Natural killer cell (primary cell): ENCODE results near the gene OSGIN1. TPM values are rescaled to one million over a fixed set of nuclear protein-coding genes. Genes with fewer than 3 reads are reported as not detected.
"Not testable (repeated sequence)": the region's sequence is repeated elsewhere in the genome, so short reads cannot be mapped to it uniquely, and the experiment has no call there.

Source experiments
- ATAC-seq, 3 donors: fragments of 150-1000 bp in 2 of 3; fragments of 200-7000 bp in 1 of 3; cut with Tn5 transposase; 1 replicate in 1 of 3; 2 replicates in 2 of 3; pipeline ENCODE4 v1.10.0; 2021; ENCODE audit warnings: mild to moderate bottlenecking in 2 of 3, moderate library complexity in 2 of 3
- DNase-seq, 2 donors: peaks; one replicate each; pipeline versions ENCODE4 v3.0.0 to v3.0.0-alpha.2; 2013 to 2021; ENCODE audit warnings: mixed read lengths in 1 of 2
- H3K27ac ChIP-seq: one replicate; pipeline ENCODE4 v1.5.1; 2013; ENCODE audit warnings: mild to moderate bottlenecking, low read length
- H3K27me3 ChIP-seq: one replicate; pipeline ENCODE4 v1.6.1; 2013; ENCODE audit warnings: low read length; ENCODE audit not compliant: control insufficient read depth, insufficient read depth
- H3K36me3 ChIP-seq: one replicate; pipeline ENCODE4 v1.6.1; 2013; ENCODE audit warnings: low read length; ENCODE audit not compliant: control insufficient read depth, insufficient read depth
- H3K4me1 ChIP-seq: one replicate; pipeline ENCODE4 v1.6.1; 2013; ENCODE audit warnings: low read length; ENCODE audit not compliant: control insufficient read depth, insufficient read depth
- H3K4me3 ChIP-seq: one replicate; pipeline ENCODE4 v1.5.1; 2013; ENCODE audit warnings: low read length
- H3K9me3 ChIP-seq: one replicate; pipeline ENCODE4 v1.6.1; 2013; ENCODE audit warnings: low read length; ENCODE audit not compliant: control insufficient read depth, insufficient read depth
- H3K27ac Mint-ChIP-seq, 2 donors: one replicate each; pipeline ENCODE4 v1.8.0; 2022; ENCODE audit warnings: mild to moderate bottlenecking in 2 of 2, mixed read lengths in 2 of 2, moderate library complexity in 1 of 2
- H3K27me3 Mint-ChIP-seq, 2 donors: one replicate each; pipeline ENCODE4 v1.8.0; 2022; ENCODE audit warnings: low read depth in 2 of 2, mixed read lengths in 2 of 2
- H3K36me3 Mint-ChIP-seq: one replicate; pipeline ENCODE4 v1.8.0; 2022; ENCODE audit warnings: mixed read lengths
- H3K4me1 Mint-ChIP-seq, 2 donors: one replicate each; pipeline ENCODE4 v1.8.0; 2022; ENCODE audit warnings: mixed read lengths in 2 of 2
- H3K4me3 Mint-ChIP-seq: one replicate; pipeline ENCODE4 v1.8.0; 2022; ENCODE audit warnings: mild to moderate bottlenecking, moderate library complexity, mixed read lengths
- H3K9me3 Mint-ChIP-seq, 2 donors: one replicate each; pipeline ENCODE4 v1.8.0; 2022; ENCODE audit warnings: mixed read lengths in 2 of 2
- WGBS: methylation state at CpG from one replicate; pipeline ENCODE4 v1.1.7; 2013; ENCODE audit warnings: missing lambda C conversion rate; ENCODE audit not compliant: insufficient coverage; 5-methylcytosine and 5-hydroxymethylcytosine counted together
- intact Hi-C: fragments of 100-400 bp; cut with micrococcal nuclease; formaldehyde crosslinking; loops from one replicate; pipeline ENCODE4 v1.14.2; 2022
- total RNA-seq, 4 donors: library from RNA; stranded (reverse); fragments of 120-200 nt in 1 of 4; gene quantifications; one replicate each; pipeline versions ENCODE4 v1.2.3 to v1.2.4, GENCODE V29; 2013 to 2022
- TF ChIP-seq, protein P1 (sequence below): fragments of 200-600 bp; IDR thresholded peaks from one replicate; pipeline ENCODE4 v1.8.0; 2022; ENCODE audit warnings: antibody characterized with exemption

Gene OSGIN1
- total RNA-seq, 3 donors from 2014 or later (not counting 1 experiment from before 2014, with no cell fraction given), result 3.9 to 4.1 (median 4.0) TPM

DNA sequence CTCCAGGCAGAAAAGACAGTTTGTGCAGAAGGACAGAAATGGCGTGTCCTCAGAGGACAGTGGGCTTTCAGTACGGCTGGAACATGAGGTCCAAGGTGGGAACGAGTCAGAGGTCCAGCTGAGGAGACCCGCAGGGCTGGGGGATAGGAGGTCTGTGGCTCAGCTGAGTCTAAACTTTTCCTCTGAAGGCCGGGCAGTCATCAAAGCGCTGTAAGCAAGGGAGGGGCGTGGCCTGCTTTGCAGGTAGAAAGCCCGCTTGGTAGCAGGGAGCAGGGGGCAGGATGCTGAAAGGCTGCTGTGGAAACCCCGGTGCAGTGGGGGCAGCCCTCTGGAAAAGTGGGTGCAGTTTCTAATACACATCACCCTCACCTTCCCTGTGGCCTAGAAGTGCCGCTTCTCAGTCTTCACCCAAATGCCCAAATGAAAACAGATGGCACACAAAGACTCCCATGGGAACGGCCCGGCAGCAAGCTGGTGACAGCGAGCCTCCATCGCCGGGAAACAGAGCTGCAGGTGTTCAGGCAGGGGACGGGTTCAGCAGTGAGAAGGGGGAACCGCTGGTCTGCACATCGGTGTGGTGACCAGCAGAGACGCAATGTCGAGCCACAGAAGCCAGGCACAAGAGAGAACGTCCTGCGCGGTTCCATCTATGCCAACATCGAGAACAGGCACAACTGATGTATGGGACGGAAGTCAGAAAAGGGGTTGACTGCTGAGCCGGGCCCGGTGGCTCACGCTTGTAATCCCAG, 12.2 kb upstream of the OSGIN1 start:
- TF ChIP-seq, protein P1, sequence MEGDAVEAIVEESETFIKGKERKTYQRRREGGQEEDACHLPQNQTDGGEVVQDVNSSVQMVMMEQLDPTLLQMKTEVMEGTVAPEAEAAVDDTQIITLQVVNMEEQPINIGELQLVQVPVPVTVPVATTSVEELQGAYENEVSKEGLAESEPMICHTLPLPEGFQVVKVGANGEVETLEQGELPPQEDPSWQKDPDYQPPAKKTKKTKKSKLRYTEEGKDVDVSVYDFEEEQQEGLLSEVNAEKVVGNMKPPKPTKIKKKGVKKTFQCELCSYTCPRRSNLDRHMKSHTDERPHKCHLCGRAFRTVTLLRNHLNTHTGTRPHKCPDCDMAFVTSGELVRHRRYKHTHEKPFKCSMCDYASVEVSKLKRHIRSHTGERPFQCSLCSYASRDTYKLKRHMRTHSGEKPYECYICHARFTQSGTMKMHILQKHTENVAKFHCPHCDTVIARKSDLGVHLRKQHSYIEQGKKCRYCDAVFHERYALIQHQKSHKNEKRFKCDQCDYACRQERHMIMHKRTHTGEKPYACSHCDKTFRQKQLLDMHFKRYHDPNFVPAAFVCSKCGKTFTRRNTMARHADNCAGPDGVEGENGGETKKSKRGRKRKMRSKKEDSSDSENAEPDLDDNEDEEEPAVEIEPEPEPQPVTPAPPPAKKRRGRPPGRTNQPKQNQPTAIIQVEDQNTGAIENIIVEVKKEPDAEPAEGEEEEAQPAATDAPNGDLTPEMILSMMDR, result no peak
- DNase-seq (no peak), ATAC-seq (no peak)
- Mint-ChIP-seq H3K27ac (peak overlapping the region in 1 of 2 donors; percentile 10), H3K4me1 (peaks cover 0 to 6% of the 10 kb centered on the region in 2 donors), H3K9me3 (no peaks in the 10 kb centered on the region), H3K36me3 (no peaks in the 10 kb centered on the region), H3K4me3 (no peak overlapping the region), H3K27me3 (no peaks in the 10 kb centered on the region)
- H3K27ac ChIP-seq, result no peak overlapping the region
- H3K36me3 ChIP-seq, result no peaks in the 10 kb centered on the region
- H3K4me1 ChIP-seq, result peaks cover 3% of the 10 kb centered on the region
- intact Hi-C loops, result no loop called here
- H3K27me3 ChIP-seq, result no peaks in the 10 kb centered on the region
- 87% methylated on average over 28 of the region's 28 CpGs for WGBS
- no peaks in the 10 kb centered on the region for H3K9me3 ChIP-seq
- H3K4me3 ChIP-seq, result no peak overlapping the region

DNA sequence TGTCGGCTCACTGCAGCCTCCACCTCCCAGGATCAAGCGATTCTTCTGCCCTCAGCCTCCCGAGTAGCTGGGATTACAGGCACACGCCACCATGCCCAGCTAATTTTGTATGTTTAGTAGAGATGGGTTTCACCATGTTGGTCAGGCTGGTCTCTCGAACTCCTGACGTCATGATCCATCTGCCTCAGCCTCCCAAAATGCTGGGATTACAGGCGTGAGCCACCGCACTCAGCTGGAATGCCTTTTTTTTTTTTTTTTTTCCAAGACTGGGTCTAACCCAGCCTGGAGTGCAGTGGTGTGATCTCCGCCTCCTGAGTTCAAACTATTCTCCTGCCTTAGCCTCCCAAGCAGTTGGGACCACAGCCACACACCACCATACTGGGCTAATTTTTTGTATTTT, 11.5 kb upstream of the OSGIN1 start:
- H3K4me3 ChIP-seq, intact Hi-C loops, H3K27me3 Mint-ChIP-seq, H3K4me1 Mint-ChIP-seq, ATAC-seq, H3K27me3 ChIP-seq, DNase-seq, H3K9me3 Mint-ChIP-seq, H3K36me3 ChIP-seq, H3K27ac ChIP-seq, H3K36me3 Mint-ChIP-seq, H3K9me3 ChIP-seq, H3K27ac Mint-ChIP-seq, H3K4me1 ChIP-seq, H3K4me3 Mint-ChIP-seq: not testable (repeated sequence)
- 93% methylated on average over 8 of the region's 9 CpGs for WGBS

DNA sequence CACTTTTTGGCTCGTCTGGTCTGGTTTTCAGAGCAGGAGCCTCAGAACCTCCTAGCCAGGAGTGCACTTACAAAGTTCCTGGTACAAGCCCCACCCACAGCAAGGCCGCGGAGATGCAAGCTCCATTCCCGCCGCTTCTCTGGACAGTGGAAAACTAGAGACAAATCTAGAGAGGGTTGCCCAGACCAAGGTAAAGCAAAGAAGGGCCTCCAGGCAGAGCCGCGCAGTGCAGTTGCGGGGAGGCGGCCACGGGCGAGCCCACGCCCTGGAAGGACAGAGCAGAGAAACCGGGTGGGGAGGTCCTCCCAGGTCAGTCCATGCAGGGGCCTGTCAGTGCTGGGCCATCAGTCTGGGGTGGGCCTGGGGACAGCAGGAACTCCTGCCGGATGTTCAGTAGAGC, 11.0 kb upstream of the OSGIN1 start:
- Histone ChIP-seq H3K36me3 (no peaks in the 10 kb centered on the region), H3K27ac (no peak overlapping the region), H3K4me1 (peaks cover 3% of the 10 kb centered on the region), H3K4me3 (no peak overlapping the region), H3K9me3 (no peaks in the 10 kb centered on the region), H3K27me3 (no peaks in the 10 kb centered on the region)
- no peaks in the 10 kb centered on the region for H3K9me3 Mint-ChIP-seq
- TF ChIP-seq, protein P1, result no peak
- no peak for DNase-seq
- H3K4me1 Mint-ChIP-seq, result peaks cover 0 to 6% of the 10 kb centered on the region in 2 donors
- no peak overlapping the region for H3K27ac Mint-ChIP-seq
- H3K36me3 Mint-ChIP-seq, result no peaks in the 10 kb centered on the region
- no peak overlapping the region for H3K4me3 Mint-ChIP-seq
- no peak for ATAC-seq
- WGBS, result 90% methylated on average over 14 of the region's 14 CpGs
- intact Hi-C loops, result no loop called here
- H3K27me3 Mint-ChIP-seq, result no peaks in the 10 kb centered on the region

DNA sequence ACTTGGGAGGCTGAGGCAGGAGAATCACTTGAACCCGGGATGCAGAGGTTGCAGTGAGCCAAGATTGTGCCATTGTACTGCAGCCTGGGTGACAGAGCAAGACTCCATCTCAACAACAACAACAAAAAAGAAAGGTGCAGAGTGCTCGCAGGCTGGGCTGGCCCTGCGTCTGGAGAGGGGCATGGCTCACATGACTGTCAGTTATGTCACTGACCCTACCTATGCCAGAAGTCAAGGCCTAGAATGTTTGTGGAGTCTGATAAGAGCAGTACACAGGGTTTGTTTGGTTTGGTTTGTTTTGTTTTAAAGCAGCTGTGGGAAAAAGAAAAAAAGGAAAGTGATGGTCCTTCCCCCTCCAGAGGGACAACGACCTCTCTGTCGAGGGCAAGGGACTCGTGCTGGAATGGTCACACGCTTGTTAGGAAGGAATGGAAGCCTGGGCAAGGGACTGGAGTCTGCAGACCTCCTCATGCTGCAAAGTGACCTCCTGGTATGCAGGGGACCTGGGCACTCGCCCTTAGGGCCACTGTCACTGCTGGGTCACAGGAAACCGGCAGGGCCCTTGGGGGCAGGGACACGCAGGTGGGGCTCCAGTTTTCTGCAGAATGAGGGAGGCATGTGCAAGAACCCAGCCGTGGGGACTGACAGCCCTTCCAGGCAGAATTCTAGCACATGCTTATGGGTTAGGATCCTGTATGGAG, 10.1 kb upstream of the OSGIN1 start:
- WGBS, result 88% methylated on average over 11 of the region's 11 CpGs
- Mint-ChIP-seq H3K9me3 (no peaks in the 10 kb centered on the region), H3K27ac (no peak overlapping the region), H3K36me3 (no peaks in the 10 kb centered on the region), H3K4me1 (peaks cover 0 to 6% of the 10 kb centered on the region in 2 donors), H3K27me3 (no peaks in the 10 kb centered on the region), H3K4me3 (no peak overlapping the region)
- TF ChIP-seq, protein P1, result no peak
- Histone ChIP-seq H3K27ac (no peak overlapping the region), H3K4me1 (peaks cover 3% of the 10 kb centered on the region), H3K27me3 (no peaks in the 10 kb centered on the region), H3K4me3 (no peak overlapping the region), H3K36me3 (no peaks in the 10 kb centered on the region), H3K9me3 (no peaks in the 10 kb centered on the region)
- intact Hi-C loops, result no loop called here
- ATAC-seq, result no peak
- no peak for DNase-seq
